ENCODE measurements around the gene ENAH.

ENAH gene

GRCh38 chr1:225677350-225678124, 24.6 kb upstream of the ENAH start:
- TF ChIP-seq EGR1 (IDR thresholded peaks at IDR 0.05) (no peak), USF1 (IDR thresholded peaks at IDR 0.05) (no peak), TCF12 (IDR thresholded peaks at IDR 0.05; ENCODE audit: low read depth) (no peak), TEAD4 (IDR thresholded peaks at IDR 0.05) (no peak), RAD21 (IDR thresholded peaks at IDR 0.05; ENCODE audit: low read depth) (no peak), CEBPB (IDR thresholded peaks at IDR 0.05) (no peak), EP300 (IDR thresholded peaks at IDR 0.05; ENCODE audit: borderline replicate concordance) (no peak), REST (IDR thresholded peaks at IDR 0.05; ENCODE audit: low read depth) (no peak), FOXM1 (IDR thresholded peaks at IDR 0.05; ENCODE audit: borderline replicate concordance, low read depth) (no peak), CREB1 (IDR thresholded peaks at IDR 0.05; ENCODE audit: low read depth) (no peak), NFIC (IDR thresholded peaks at IDR 0.05) (no peak), YY1 (IDR thresholded peaks at IDR 0.05; ENCODE audit: low read depth) (no peak), ZBTB7A (IDR thresholded peaks at IDR 0.05; ENCODE audit: low read depth) (no peak), MAX (IDR thresholded peaks at IDR 0.05) (no peak), TAF1 (IDR thresholded peaks at IDR 0.05; ENCODE audit: low read depth) (no peak)

- TF ChIP-seq TCF12 (IDR thresholded peaks at IDR 0.05; ENCODE audit: low read depth), result no peak
- TF ChIP-seq EP300 (IDR thresholded peaks at IDR 0.05; ENCODE audit: borderline replicate concordance), result no peak
- TF ChIP-seq EGR1 (IDR thresholded peaks at IDR 0.05), result no peak
- TF ChIP-seq FOXM1 (IDR thresholded peaks at IDR 0.05; ENCODE audit: borderline replicate concordance, low read depth), result no peak
- TF ChIP-seq MAX (IDR thresholded peaks at IDR 0.05), result no peak
These were observed 21.5 kb upstream of the ENAH start for GRCh38 chr1:225674381-225674780.

GRCh38 chr1:225670806-225671733, 18.1 kb upstream of the ENAH start:
- TF ChIP-seq CEBPB (IDR thresholded peaks at IDR 0.05) (no peak), CREB1 (IDR thresholded peaks at IDR 0.05; ENCODE audit: low read depth) (no peak), EP300 (IDR thresholded peaks at IDR 0.05; ENCODE audit: borderline replicate concordance) (no peak), ZBTB7A (IDR thresholded peaks at IDR 0.05; ENCODE audit: low read depth) (no peak), EGR1 (IDR thresholded peaks at IDR 0.05) (no peak), MAX (IDR thresholded peaks at IDR 0.05) (no peak), FOXM1 (IDR thresholded peaks at IDR 0.05; ENCODE audit: borderline replicate concordance, low read depth) (no peak), YY1 (IDR thresholded peaks at IDR 0.05; ENCODE audit: low read depth) (no peak), TEAD4 (IDR thresholded peaks at IDR 0.05) (no peak), NFIC (IDR thresholded peaks at IDR 0.05) (no peak), RAD21 (IDR thresholded peaks at IDR 0.05; ENCODE audit: low read depth) (no peak), TAF1 (IDR thresholded peaks at IDR 0.05; ENCODE audit: low read depth) (no peak), TCF12 (IDR thresholded peaks at IDR 0.05; ENCODE audit: low read depth) (no peak), USF1 (IDR thresholded peaks at IDR 0.05) (no peak), REST (IDR thresholded peaks at IDR 0.05; ENCODE audit: low read depth) (no peak)

- TF ChIP-seq TCF12 (IDR thresholded peaks at IDR 0.05; ENCODE audit: low read depth) (no peak), NFIC (IDR thresholded peaks at IDR 0.05) (no peak), REST (IDR thresholded peaks at IDR 0.05; ENCODE audit: low read depth) (no peak), TAF1 (IDR thresholded peaks at IDR 0.05; ENCODE audit: low read depth) (no peak), TEAD4 (IDR thresholded peaks at IDR 0.05) (no peak), USF1 (IDR thresholded peaks at IDR 0.05) (no peak)
These were observed 17.4 kb upstream of the ENAH start for GRCh38 chr1:225670356-225670755.

Data from Ishikawa (cell line).